PC-3 (cell line): ENCODE measurements around the gene OR2T10. TPM values are rescaled to one million over a fixed set of nuclear protein-coding genes. Genes with fewer than 3 reads are reported as not detected.

Experiments
- ATAC-seq: fragments of 200-7000 bp; cut with Tn5 transposase; 2 replicates; pipeline ENCODE4 v1.9.1; 2020; ENCODE audit warnings: mild to moderate bottlenecking, moderate library complexity
- BruUV-seq: library from RNA; stranded (reverse); fragments of 400-500 nt; replicated peaks from 2 replicates; lab custom pipeline; 2021; lab: Mats Ljungman, UMichigan
- CTCF ChIA-PET: fragments of 300-600 bp; sonication (Branson Sonifier 250); formaldehyde crosslinking; loops from one replicate; lab custom pipeline; 2022; ENCODE audit warnings: antibody characterized with exemption; lab: Charles Lee
- POLR2A ChIA-PET: fragments of 300-600 bp; sonication (Branson Sonifier 250); formaldehyde crosslinking; loops from one replicate; lab custom pipeline; 2022; ENCODE audit warnings: antibody characterized with exemption; ENCODE audit not compliant: unreplicated experiment; lab: Charles Lee
- DNase-seq: peaks from one replicate; pipeline ENCODE4 v3.0.0-alpha.2; 2015
- H2AFZ ChIP-seq: fragments of 300-600 bp; sonication (generic); 2 replicates; pipeline ENCODE4 v1.6.0; 2016; ENCODE audit warnings: antibody characterized with exemption, low read length
- H3F3A ChIP-seq: fragments of 300-600 bp; sonication (generic); one replicate; pipeline ENCODE4 v1.6.0; 2017; ENCODE audit warnings: antibody characterized with exemption, low read length, control low read depth, mild to moderate bottlenecking; ENCODE audit not compliant: unreplicated experiment
- H3K27ac ChIP-seq: fragments of 300-600 bp; sonication (generic); 2 replicates; pipeline ENCODE4 v1.5.1; 2016; ENCODE audit warnings: mild to moderate bottlenecking, low read length
- H3K27me3 ChIP-seq: fragments of 300-600 bp; sonication (generic); 2 replicates; pipeline ENCODE4 v1.6.1; 2016; ENCODE audit warnings: low read length, mixed read lengths
- H3K36me3 ChIP-seq: fragments of 300-600 bp; sonication (generic); 2 replicates; pipeline ENCODE4 v1.6.1; 2016; ENCODE audit warnings: low read depth, mixed run types, low read length, mixed read lengths
- H3K4me1 ChIP-seq: fragments of 300-600 bp; sonication (generic); 2 replicates; pipeline ENCODE4 v1.5.1; 2016; ENCODE audit warnings: low read length; ENCODE audit not compliant: insufficient read depth
- H3K4me2 ChIP-seq: fragments of 300-600 bp; sonication (generic); 2 replicates; pipeline ENCODE4 v1.6.0; 2016; ENCODE audit warnings: low read length
- H3K4me3 ChIP-seq: fragments of 300-600 bp; sonication (generic); 2 replicates; pipeline ENCODE4 v1.5.1; 2016; ENCODE audit warnings: mild to moderate bottlenecking, low read length, mixed read lengths
- H3K79me2 ChIP-seq: fragments of 300-600 bp; sonication (generic); 2 replicates; pipeline ENCODE4 v1.6.1; 2017; ENCODE audit warnings: low read length, mixed read lengths
- H3K9ac ChIP-seq: fragments of 300-600 bp; sonication (generic); 2 replicates; pipeline ENCODE4 v1.6.0; 2016; ENCODE audit warnings: mild to moderate bottlenecking, low read length
- H3K9me2 ChIP-seq: fragments of 300-600 bp; sonication (generic); replicated peaks from 2 replicates; pipeline ENCODE4 v1.6.1; 2016; ENCODE audit warnings: mixed run types, low read length, mixed read lengths
- H3K9me3 ChIP-seq: fragments of 300-600 bp; sonication (generic); 2 replicates; pipeline ENCODE4 v1.6.1; 2016; ENCODE audit warnings: low read length, mixed read lengths
- H4K20me1 ChIP-seq: fragments of 300-600 bp; sonication (generic); 2 replicates; pipeline ENCODE4 v1.6.1; 2016; ENCODE audit warnings: low read length, mixed read lengths
- CTCF ChIP-seq: fragments of 300-600 bp; sonication (generic); conservative IDR thresholded peaks from 2 replicates; pipeline ENCODE4 v1.5.1; 2017; ENCODE audit warnings: antibody characterized with exemption, low read depth, mild to moderate bottlenecking, low read length
- EZH2 ChIP-seq: fragments of 300-600 bp; sonication (generic); IDR thresholded peaks from one replicate; pipeline ENCODE4 v1.6.1; 2017; ENCODE audit warnings: antibody characterized with exemption, mild to moderate bottlenecking, low read length; ENCODE audit not compliant: unreplicated experiment
- EZH2phosphoT487 ChIP-seq: fragments of 300-600 bp; sonication (generic); IDR thresholded peaks from 2 replicates; pipeline ENCODE4 v1.6.1; 2018; ENCODE audit warnings: mild to moderate bottlenecking, antibody characterized with exemption, low read length, borderline replicate concordance
- intact Hi-C: fragments of 100-400 bp; cut with micrococcal nuclease; formaldehyde crosslinking; loops from 2 replicates; pipeline ENCODE4 v1.9.0; 2023
- total RNA-seq: library from RNA; depleted of rRNA; stranded (reverse); fragments of >200 nt; gene quantifications from 2 replicates; pipeline ENCODE4 v1.2.3, GENCODE V29; 2014

OR2T10 gene
- total RNA-seq, 1 experiment from 2014 or later, result not detected

- H3K79me2 ChIP-seq, result no peaks in the 10 kb centered on the region
- H3K4me2 ChIP-seq, result no peak overlapping the region
- ChIA-PET CTCF (no interaction called here), POLR2A (no interaction called here)
- H3F3A ChIP-seq, result no peaks in the 10 kb centered on the region
- H3K4me1 ChIP-seq, result no peaks in the 10 kb centered on the region; the same call in 1 of the 2 replicates
- H3K9ac ChIP-seq, result no peak overlapping the region
- TF ChIP-seq EZH2, result no peak
- no peak for TF ChIP-seq CTCF
- TF ChIP-seq EZH2phosphoT487, result no peak
- BruUV-seq, result no TSS peak
- no peak overlapping the region for H3K4me3 ChIP-seq
- no peaks in the 10 kb centered on the region for H3K36me3 ChIP-seq
- H3K9me3 ChIP-seq, result no peaks in the 10 kb centered on the region; the same call in 1 of the 2 replicates
- no peak overlapping the region for H3K27ac ChIP-seq
- H3K9me2 ChIP-seq, result 0 out of 2 replicates have a peak, but pooled peaks cover 8% of the 10 kb centered on the region
- no peaks in the 10 kb centered on the region for H3K27me3 ChIP-seq
- DNase-seq (no peak), ATAC-seq (no peak)
- H2AFZ ChIP-seq, result no peak overlapping the region
- intact Hi-C loops, result no loop called here
- no peaks in the 10 kb centered on the region for H4K20me1 ChIP-seq
Observed at GRCh38 chr1:248590055-248590454, 7.4 kb downstream of the OR2T10 start.

GRCh38 chr1:248589334-248589733 lies 8.2 kb downstream of the OR2T10 start:
- no peaks in the 10 kb centered on the region; the same call in 1 of the 2 replicates for H3K9me3 ChIP-seq
- H3K4me2 ChIP-seq, result no peak overlapping the region
- H3K9ac ChIP-seq, result no peak overlapping the region
- DNase-seq (no peak), ATAC-seq (no peak)
- H3K36me3 ChIP-seq, result no peaks in the 10 kb centered on the region
- POLR2A ChIA-PET, result no interaction called here
- TF ChIP-seq CTCF, result no peak
- no peaks in the 10 kb centered on the region for H4K20me1 ChIP-seq
- H3K4me1 ChIP-seq, result no peaks in the 10 kb centered on the region; the same call in 1 of the 2 replicates
- BruUV-seq, result no TSS peak
- 0 out of 2 replicates have a peak, but pooled peaks cover 8% of the 10 kb centered on the region for H3K9me2 ChIP-seq
- CTCF ChIA-PET, result no interaction called here
- H2AFZ ChIP-seq, result no peak overlapping the region
- H3F3A ChIP-seq, result no peaks in the 10 kb centered on the region
- H3K79me2 ChIP-seq, result no peaks in the 10 kb centered on the region
- intact Hi-C loops, result no loop called here
- H3K27me3 ChIP-seq, result no peaks in the 10 kb centered on the region
- H3K4me3 ChIP-seq, result no peak overlapping the region
- H3K27ac ChIP-seq, result no peak overlapping the region

- H3K27ac ChIP-seq, result no peak overlapping the region
- H3K79me2 ChIP-seq, result no peaks in the 10 kb centered on the region
- ATAC-seq (no peak), DNase-seq (peak; percentile 54)
- no peak overlapping the region for H3K4me3 ChIP-seq
- no peaks in the 10 kb centered on the region; the same call in 1 of the 2 replicates for H3K4me1 ChIP-seq
- ChIA-PET POLR2A (no interaction called here), CTCF (no interaction called here)
- no peaks in the 10 kb centered on the region for H3K9me2 ChIP-seq
- no TSS peak for BruUV-seq
- no peak overlapping the region for H3K9ac ChIP-seq
- intact Hi-C loops, result no loop called here
- no peaks in the 10 kb centered on the region for H4K20me1 ChIP-seq
- H3K9me3 ChIP-seq, result no peaks in the 10 kb centered on the region; the same call in 1 of the 2 replicates
- no peak overlapping the region for H2AFZ ChIP-seq
- H3K4me2 ChIP-seq, result no peak overlapping the region
- no peak for TF ChIP-seq EZH2
- TF ChIP-seq CTCF, result no peak
- TF ChIP-seq EZH2phosphoT487, result no peak
- H3F3A ChIP-seq, result no peaks in the 10 kb centered on the region
- H3K27me3 ChIP-seq, result no peaks in the 10 kb centered on the region
- H3K36me3 ChIP-seq, result no peaks in the 10 kb centered on the region
Observed at GRCh38 chr1:248585266-248585665, 12.2 kb downstream of the OR2T10 start.
